ENCODE data around the gene FDX2. TPM values are rescaled to one million over a fixed set of nuclear protein-coding genes. Genes with fewer than 3 reads are reported as not detected.

FDX2 gene
- total RNA-seq, 1 experiment from 2014 or later = 25.5 TPM

GRCh38 chr19:10293637-10294367, 22.0 kb downstream of the FDX2 start:
- TF ChIP-seq CTCF (IDR thresholded peaks at IDR 0.05) (no peak), TCF7L2 (IDR thresholded peaks at IDR 0.05; ENCODE audit: low read depth, low read length) (no peak), SIN3A (IDR thresholded peaks at IDR 0.05; ENCODE audit: borderline replicate concordance, insufficient read depth, low read depth, low read length) (no peak), POLR2AphosphoS5 (IDR thresholded peaks at IDR 0.05; ENCODE audit: low read depth, low read length) (no peak), REST (IDR thresholded peaks at IDR 0.05; ENCODE audit: insufficient read depth in 1 of 2, low read depth in 2 of 2, low read length in 1 of 2) (no peak)
- no TSS peak for BruUV-seq (replicated peaks)
- no peaks in the 10 kb centered on the region for H3K4me1 ChIP-seq (ENCODE audit: control insufficient read depth, insufficient read depth, low read length)
- H3K27me3 ChIP-seq (ENCODE audit: control insufficient read depth, insufficient read depth, low read length) = no peaks in the 10 kb centered on the region
- no peak overlapping the region for H3K4me3 ChIP-seq (ENCODE audit: low read depth in 2 of 2, low read length in 2 of 2)
- no peaks in the 10 kb centered on the region for H3K9me3 ChIP-seq (ENCODE audit: control insufficient read depth, insufficient read depth, low read depth, low read length)
- no peak for ATAC-seq
- POLR2A ChIA-PET = no interaction called here
- CTCF ChIA-PET = no interaction called here
- no peaks in the 10 kb centered on the region for H3K36me3 ChIP-seq (ENCODE audit: control insufficient read depth, insufficient read depth, low read length)
- intact Hi-C loops (cut with micrococcal nuclease; ENCODE audit: unreplicated experiment) (no loop called here), in situ Hi-C loops (cut with HindIII; ENCODE audit: low pct_unique_long_range_greater_than_20kb, low sequenced_read_pairs) (no loop called here)
- H3K27ac ChIP-seq (ENCODE audit: low read length) = no peak overlapping the region
- DNase-seq (ENCODE audit: low read depth, low spot score) = no peak

GRCh38 chr19:10292789-10293636, 22.8 kb downstream of the FDX2 start:
- Histone ChIP-seq H3K4me3 (ENCODE audit: low read depth in 2 of 2, low read length in 2 of 2) (peak overlapping the region; percentile 53 to 79), H3K27ac (ENCODE audit: low read length) (peak overlapping the region; percentile 39; the same call in 1 of the 2 replicates), H3K9me3 (ENCODE audit: control insufficient read depth, insufficient read depth, low read depth, low read length) (no peaks in the 10 kb centered on the region), H3K4me1 (ENCODE audit: control insufficient read depth, insufficient read depth, low read length) (no peaks in the 10 kb centered on the region), H3K36me3 (ENCODE audit: control insufficient read depth, insufficient read depth, low read length) (no peaks in the 10 kb centered on the region), H3K27me3 (ENCODE audit: control insufficient read depth, insufficient read depth, low read length) (no peaks in the 10 kb centered on the region)
- TSS peak; percentile 61 for BruUV-seq (replicated peaks)
- ChIA-PET POLR2A (no interaction called here), CTCF (no interaction called here)
- intact Hi-C loops (cut with micrococcal nuclease; ENCODE audit: unreplicated experiment) = no loop called here
- ATAC-seq (no peak), DNase-seq (ENCODE audit: low read depth, low spot score) (no peak)
- in situ Hi-C loops (cut with HindIII; ENCODE audit: low pct_unique_long_range_greater_than_20kb, low sequenced_read_pairs) = no loop called here
- TF ChIP-seq REST (IDR thresholded peaks at IDR 0.05; ENCODE audit: insufficient read depth in 1 of 2, low read depth in 2 of 2, low read length in 1 of 2) = no peak

Measured in Panc1 (cell line).